HepG2 (cell line): ENCODE results near the gene TUBB. TPM values are rescaled to one million over a fixed set of nuclear protein-coding genes. Genes with fewer than 3 reads are reported as not detected.
A peak's percentile ranks its signal among the peaks of the same experiment; 100 is the strongest.

Source experiments
- ELF3 ChIP-seq: IDR thresholded peaks from 2 replicates; pipeline ENCODE4 v1.6.1; 2016; ENCODE audit warnings: missing genetic modification reagents, missing compliant biosample characterization
- EP300 ChIP-seq, 3 experiments: sonication (generic) in 1 of 3; formaldehyde crosslinking in 1 of 3; IDR thresholded peaks; 2 replicates each; pipeline versions ENCODE4 v1.5.1 to v1.6.1; 2011 to 2020; ENCODE audit warnings: low read depth in 2 of 3, low read length in 2 of 3, borderline replicate concordance in 1 of 3, improper control_type of control experiment in 1 of 3, mild to moderate bottlenecking in 1 of 3, missing genetic modification reagents in 1 of 3, moderate library complexity in 1 of 3
- ERF ChIP-seq: IDR thresholded peaks from 2 replicates; pipeline ENCODE4 v1.6.1; 2018; ENCODE audit warnings: missing biosample characterization, missing genetic modification reagents
- GATAD1 ChIP-seq: IDR thresholded peaks from 2 replicates; pipeline ENCODE4 v1.6.1; 2016; ENCODE audit warnings: missing genetic modification reagents, missing compliant biosample characterization
- HMG20A ChIP-seq: IDR thresholded peaks from 2 replicates; pipeline ENCODE4 v1.6.1; 2016; ENCODE audit warnings: borderline replicate concordance
- NR2F6 ChIP-seq, 2 experiments: IDR thresholded peaks; 2 replicates each; pipeline ENCODE4 v1.6.1; 2016; ENCODE audit warnings: antibody characterized with exemption in 1 of 2, mild to moderate bottlenecking in 1 of 2
- PHF8 ChIP-seq: sonication (generic); formaldehyde crosslinking; IDR thresholded peaks from 2 replicates; pipeline ENCODE4 v1.5.0; 2020; ENCODE audit warnings: missing genetic modification reagents
- RARA ChIP-seq: IDR thresholded peaks from 2 replicates; pipeline ENCODE4 v1.6.1; 2016; ENCODE audit warnings: missing genetic modification reagents, missing compliant biosample characterization
- RCOR2 ChIP-seq: IDR thresholded peaks from 2 replicates; pipeline ENCODE4 v1.6.1; 2016; ENCODE audit warnings: missing biosample characterization, missing genetic modification reagents
- REXO4 ChIP-seq: sonication (generic); formaldehyde crosslinking; IDR thresholded peaks from 2 replicates; pipeline ENCODE4 v1.8.0; 2022; ENCODE audit warnings: missing genetic modification reagents, mild to moderate bottlenecking, borderline replicate concordance
- SAP130 ChIP-seq: IDR thresholded peaks from 2 replicates; pipeline ENCODE4 v1.6.1; 2016; ENCODE audit warnings: low read depth
- SOX6 ChIP-seq, 2 experiments: fragments of 450-650 bp in 1 of 2; sonication (generic) in 1 of 2; formaldehyde crosslinking in 1 of 2; IDR thresholded peaks; 2 replicates each; pipeline versions ENCODE4 v1.4.0 to v1.6.1; 2017 to 2020; ENCODE audit warnings: antibody characterized with exemption in 1 of 2, mild to moderate bottlenecking in 1 of 2, missing genetic modification reagents in 1 of 2
- TMF1 ChIP-seq: sonication (generic); formaldehyde crosslinking; IDR thresholded peaks from 2 replicates; pipeline ENCODE4 v1.8.1; 2022; ENCODE audit warnings: low read depth, missing genetic modification reagents
- YEATS2 ChIP-seq: sonication (generic); formaldehyde crosslinking; IDR thresholded peaks from 2 replicates; pipeline ENCODE4 v1.4.0; 2020; ENCODE audit warnings: missing genetic modification reagents, borderline replicate concordance
- ZFP36 ChIP-seq: fragments of 150-350 bp; IDR thresholded peaks from 2 replicates; pipeline ENCODE4 v1.6.1; 2018; ENCODE audit warnings: borderline replicate concordance, low read length, low read depth; ENCODE audit not compliant: partially characterized antibody
- ZKSCAN5 ChIP-seq: sonication (generic); formaldehyde crosslinking; IDR thresholded peaks from 2 replicates; pipeline ENCODE4 v1.5.1; 2020; ENCODE audit warnings: mild to moderate bottlenecking, missing genetic modification reagents
- ZNF224 ChIP-seq: sonication (generic); formaldehyde crosslinking; IDR thresholded peaks from 2 replicates; pipeline ENCODE4 v1.5.0; 2020; ENCODE audit warnings: mild to moderate bottlenecking, missing genetic modification reagents
- ZNF720 ChIP-seq: sonication (generic); formaldehyde crosslinking; IDR thresholded peaks from 2 replicates; pipeline ENCODE4 v1.4.0; 2020; ENCODE audit warnings: missing genetic modification reagents
- ZNF792 ChIP-seq: IDR thresholded peaks from 2 replicates; pipeline ENCODE4 v1.6.1; 2016
- polyA plus RNA-seq, 8 experiments: library from polyadenylated mRNA; depleted of rRNA in 3 of 8; stranded (reverse) in 7 of 8; unstranded in 1 of 8; fragments of >200 nt; fragmentation: Illumina TruSeq in 4 of 8; extraction: Trizol in 4 of 8; gene quantifications; 2 replicates each; pipeline versions ENCODE4 v1.2.1 to v1.2.3, GENCODE V29; 2011 to 2016; ENCODE audit warnings: low read depth in 4 of 8, missing spikeins in 1 of 8, mixed read lengths in 1 of 8; ENCODE audit not compliant: insufficient read depth in 1 of 8
- total RNA-seq, 5 experiments: library from RNA; depleted of rRNA; stranded (reverse); fragments of >200 nt; fragmentation: Illumina TruSeq; extraction: Trizol; gene quantifications; 2 replicates each; pipeline ENCODE4 v1.2.3, GENCODE V29; 2016; ENCODE audit warnings: low read depth in 1 of 5
- TF ChIP-seq, protein P1 (sequence below): sonication (generic); formaldehyde crosslinking; IDR thresholded peaks from 2 replicates; pipeline ENCODE4 v1.8.0; 2022; ENCODE audit warnings: mild to moderate bottlenecking, missing genetic modification reagents, borderline replicate concordance
- TF ChIP-seq, protein P2 (sequence below): IDR thresholded peaks from 2 replicates; pipeline ENCODE4 v1.6.1; 2012; ENCODE audit warnings: inconsistent platforms
- TF ChIP-seq, protein P3 (sequence below): sonication (generic); formaldehyde crosslinking; conservative IDR thresholded peaks from 2 replicates; pipeline ENCODE4 v1.4.0; 2020; ENCODE audit warnings: mild to moderate bottlenecking, missing genetic modification reagents, moderate library complexity
- TF ChIP-seq, protein P4 (sequence below): IDR thresholded peaks from 2 replicates; pipeline ENCODE4 v1.6.1; 2016; ENCODE audit warnings: missing genetic modification reagents, missing compliant biosample characterization
- TF ChIP-seq, protein P5 (sequence below): IDR thresholded peaks from 2 replicates; pipeline ENCODE4 v1.6.1; 2016; ENCODE audit warnings: mild to moderate bottlenecking

The TUBB gene
- total and polyA plus RNA-seq, 2 of the 13 experiments (the other 11 are each of a cell fraction or from before 2014, with no cell fraction given) = 911 to 1,163 TPM

DNA sequence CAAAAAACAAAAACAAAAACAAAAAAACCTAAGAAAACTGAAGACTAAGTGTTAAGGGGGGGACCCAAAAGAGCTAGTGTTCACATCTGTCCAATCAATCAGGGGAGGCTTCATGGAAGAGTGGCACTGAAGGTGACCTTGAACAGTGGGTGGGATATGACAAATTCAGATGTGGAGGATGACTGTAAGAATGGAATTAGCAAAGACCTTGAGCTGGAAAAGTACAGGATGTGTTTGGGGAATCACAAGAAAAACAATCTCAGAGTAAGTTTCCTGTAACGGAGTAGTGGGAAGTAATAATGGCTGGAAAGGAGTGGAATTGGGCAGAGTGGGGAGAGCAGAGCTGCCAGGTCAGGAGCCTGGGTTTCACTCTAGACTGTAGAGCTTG, 27.1 kb downstream of the TUBB start (continued):
- TF ChIP-seq EP300 (IDR thresholded peaks at IDR 0.05; ENCODE audit: low read depth in 2 of 2, low read length in 2 of 2) (peak in 1 of 2 experiments; percentile 63; a peak in 1 of 4 replicates), EP300 (CRISPR knock-in tag; IDR thresholded peaks at IDR 0.05; ENCODE audit: borderline replicate concordance) (no peak), ELF3 (CRISPR knock-in tag) (peak; percentile 22; the same call in 1 of the 2 replicates), ZNF720 (no peak), NR2F6 (IDR thresholded peaks at IDR 0.05) (no peak), NR2F6 (CRISPR knock-in tag; IDR thresholded peaks at IDR 0.05) (peak; percentile 12; the same call in 1 of the 2 replicates), ZNF224 (CRISPR knock-in tag) (0 out of 2 replicates have a peak, but pooled peaks have one; percentile 38), SOX6 (IDR thresholded peaks at IDR 0.05) (no peak), SOX6 (CRISPR knock-in tag; IDR thresholded peaks at IDR 0.05) (no peak), RARA (CRISPR knock-in tag) (peak; percentile 48), HMG20A (CRISPR knock-in tag) (peak; percentile 44; the same call in 1 of the 2 replicates), ZNF792 (CRISPR knock-in tag) (peak; percentile 19; the same call in 1 of the 2 replicates), ZFP36 (peak; percentile 81), TMF1 (no peak), YEATS2 (peak; percentile 52; the same call in 1 of the 2 replicates), ZKSCAN5 (peak; percentile 84; the same call in 1 of the 2 replicates), PHF8 (CRISPR knock-in tag) (0 out of 2 replicates have a peak, but pooled peaks have one; percentile 12), ERF (CRISPR knock-in tag) (peak; percentile 16; the same call in 1 of the 2 replicates), RCOR2 (CRISPR knock-in tag) (peak; percentile 41; the same call in 1 of the 2 replicates), REXO4 (no peak), SAP130 (CRISPR knock-in tag) (peak; percentile 47), GATAD1 (CRISPR knock-in tag) (0 out of 2 replicates have a peak, but pooled peaks have one; percentile 21)
- TF ChIP-seq, protein P1, sequence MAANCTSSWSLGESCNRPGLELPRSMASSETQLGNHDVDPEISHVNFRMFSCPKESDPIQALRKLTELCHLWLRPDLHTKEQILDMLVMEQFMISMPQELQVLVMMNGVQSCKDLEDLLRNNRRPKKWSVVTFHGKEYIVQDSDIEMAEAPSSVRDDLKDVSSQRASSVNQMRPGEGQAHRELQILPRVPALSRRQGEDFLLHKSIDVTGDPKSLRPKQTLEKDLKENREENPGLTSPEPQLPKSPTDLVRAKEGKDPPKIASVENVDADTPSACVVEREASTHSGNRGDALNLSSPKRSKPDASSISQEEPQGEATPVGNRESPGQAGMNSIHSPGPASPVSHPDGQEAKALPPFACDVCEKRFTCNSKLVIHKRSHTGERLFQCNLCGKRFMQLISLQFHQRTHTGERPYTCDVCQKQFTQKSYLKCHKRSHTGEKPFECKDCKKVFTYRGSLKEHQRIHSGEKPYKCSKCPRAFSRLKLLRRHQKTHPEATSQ = no peak
- TF ChIP-seq, protein P2, sequence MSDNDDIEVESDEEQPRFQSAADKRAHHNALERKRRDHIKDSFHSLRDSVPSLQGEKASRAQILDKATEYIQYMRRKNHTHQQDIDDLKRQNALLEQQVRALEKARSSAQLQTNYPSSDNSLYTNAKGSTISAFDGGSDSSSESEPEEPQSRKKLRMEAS = no peak
- TF ChIP-seq, protein P3, sequence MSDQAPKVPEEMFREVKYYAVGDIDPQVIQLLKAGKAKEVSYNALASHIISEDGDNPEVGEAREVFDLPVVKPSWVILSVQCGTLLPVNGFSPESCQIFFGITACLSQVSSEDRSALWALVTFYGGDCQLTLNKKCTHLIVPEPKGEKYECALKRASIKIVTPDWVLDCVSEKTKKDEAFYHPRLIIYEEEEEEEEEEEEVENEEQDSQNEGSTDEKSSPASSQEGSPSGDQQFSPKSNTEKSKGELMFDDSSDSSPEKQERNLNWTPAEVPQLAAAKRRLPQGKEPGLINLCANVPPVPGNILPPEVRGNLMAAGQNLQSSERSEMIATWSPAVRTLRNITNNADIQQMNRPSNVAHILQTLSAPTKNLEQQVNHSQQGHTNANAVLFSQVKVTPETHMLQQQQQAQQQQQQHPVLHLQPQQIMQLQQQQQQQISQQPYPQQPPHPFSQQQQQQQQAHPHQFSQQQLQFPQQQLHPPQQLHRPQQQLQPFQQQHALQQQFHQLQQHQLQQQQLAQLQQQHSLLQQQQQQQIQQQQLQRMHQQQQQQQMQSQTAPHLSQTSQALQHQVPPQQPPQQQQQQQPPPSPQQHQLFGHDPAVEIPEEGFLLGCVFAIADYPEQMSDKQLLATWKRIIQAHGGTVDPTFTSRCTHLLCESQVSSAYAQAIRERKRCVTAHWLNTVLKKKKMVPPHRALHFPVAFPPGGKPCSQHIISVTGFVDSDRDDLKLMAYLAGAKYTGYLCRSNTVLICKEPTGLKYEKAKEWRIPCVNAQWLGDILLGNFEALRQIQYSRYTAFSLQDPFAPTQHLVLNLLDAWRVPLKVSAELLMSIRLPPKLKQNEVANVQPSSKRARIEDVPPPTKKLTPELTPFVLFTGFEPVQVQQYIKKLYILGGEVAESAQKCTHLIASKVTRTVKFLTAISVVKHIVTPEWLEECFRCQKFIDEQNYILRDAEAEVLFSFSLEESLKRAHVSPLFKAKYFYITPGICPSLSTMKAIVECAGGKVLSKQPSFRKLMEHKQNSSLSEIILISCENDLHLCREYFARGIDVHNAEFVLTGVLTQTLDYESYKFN (CRISPR knock-in tag) = peak; percentile 34; the same call in 1 of the 2 replicates
- TF ChIP-seq, protein P4, sequence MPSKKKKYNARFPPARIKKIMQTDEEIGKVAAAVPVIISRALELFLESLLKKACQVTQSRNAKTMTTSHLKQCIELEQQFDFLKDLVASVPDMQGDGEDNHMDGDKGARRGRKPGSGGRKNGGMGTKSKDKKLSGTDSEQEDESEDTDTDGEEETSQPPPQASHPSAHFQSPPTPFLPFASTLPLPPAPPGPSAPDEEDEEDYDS (CRISPR knock-in tag) = 0 out of 2 replicates have a peak, but pooled peaks have one; percentile 17
- TF ChIP-seq, protein P5, sequence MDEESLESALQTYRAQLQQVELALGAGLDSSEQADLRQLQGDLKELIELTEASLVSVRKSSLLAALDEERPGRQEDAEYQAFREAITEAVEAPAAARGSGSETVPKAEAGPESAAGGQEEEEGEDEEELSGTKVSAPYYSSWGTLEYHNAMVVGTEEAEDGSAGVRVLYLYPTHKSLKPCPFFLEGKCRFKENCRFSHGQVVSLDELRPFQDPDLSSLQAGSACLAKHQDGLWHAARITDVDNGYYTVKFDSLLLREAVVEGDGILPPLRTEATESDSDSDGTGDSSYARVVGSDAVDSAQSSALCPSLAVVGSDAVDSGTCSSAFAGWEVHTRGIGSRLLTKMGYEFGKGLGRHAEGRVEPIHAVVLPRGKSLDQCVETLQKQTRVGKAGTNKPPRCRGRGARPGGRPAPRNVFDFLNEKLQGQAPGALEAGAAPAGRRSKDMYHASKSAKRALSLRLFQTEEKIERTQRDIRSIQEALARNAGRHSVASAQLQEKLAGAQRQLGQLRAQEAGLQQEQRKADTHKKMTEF (CRISPR knock-in tag) = peak; percentile 19; the same call in 1 of the 2 replicates
